Measurements from ENCODE around the gene GTF3C4.
A peak's percentile ranks its signal among the peaks of the same experiment; 100 is the strongest.

Gene GTF3C4

GRCh38 chr9:132645711-132646110 is 24.6 kb upstream of the GTF3C4 start:
- H3K4me3 ChIP-seq (ENCODE audit: low read length) = no peak overlapping the region
- no peak for DNase-seq (ENCODE audit: low read depth, low spot score)

GRCh38 chr9:132646726-132647125 is 23.5 kb upstream of the GTF3C4 start:
- no peak overlapping the region for H3K4me3 ChIP-seq (ENCODE audit: low read length)
- no peak for DNase-seq (ENCODE audit: low read depth, low spot score)

- H3K4me3 ChIP-seq (ENCODE audit: low read length) = no peak overlapping the region
- DNase-seq (ENCODE audit: low read depth, low spot score) = no peak
Measured at GRCh38 chr9:132647355-132647754, 22.9 kb upstream of the GTF3C4 start.

- H3K4me3 ChIP-seq (ENCODE audit: low read length) = no peak overlapping the region
- no peak for DNase-seq (ENCODE audit: low read depth, low spot score)
Measured at GRCh38 chr9:132647806-132648205, 22.5 kb upstream of the GTF3C4 start.

GRCh38 chr9:132648283-132648682 is 22.0 kb upstream of the GTF3C4 start:
- no peak overlapping the region for H3K4me3 ChIP-seq (ENCODE audit: low read length)
- no peak for DNase-seq (ENCODE audit: low read depth, low spot score)

- no peak for DNase-seq (ENCODE audit: low read depth, low spot score)
Measured at GRCh38 chr9:132648685-132649084, 21.6 kb upstream of the GTF3C4 start.

GRCh38 chr9:132651259-132651658 is 19.0 kb upstream of the GTF3C4 start:
- no peak overlapping the region for H3K4me3 ChIP-seq (ENCODE audit: low read length)
- DNase-seq (ENCODE audit: low read depth, low spot score) = no peak

More at GRCh38 chr9:132648685-132649084, 21.6 kb upstream of the GTF3C4 start:
- no peak overlapping the region for H3K4me3 ChIP-seq (ENCODE audit: low read length)

GRCh38 chr9:132656299-132656698 is 14.0 kb upstream of the GTF3C4 start:
- DNase-seq (ENCODE audit: low read depth, low spot score) = no peak
- H3K4me3 ChIP-seq (ENCODE audit: low read length) = no peak overlapping the region

- H3K4me3 ChIP-seq (ENCODE audit: low read length) = no peak overlapping the region
- no peak for DNase-seq (ENCODE audit: low read depth, low spot score)
Measured at GRCh38 chr9:132662152-132662945, 7.9 kb upstream of the GTF3C4 start.

- H3K4me3 ChIP-seq (ENCODE audit: low read length) = no peak overlapping the region
Measured at GRCh38 chr9:132663117-132663516, 7.1 kb upstream of the GTF3C4 start.

GRCh38 chr9:132663851-132664250 is 6.4 kb upstream of the GTF3C4 start:
- H3K4me3 ChIP-seq (ENCODE audit: low read length) = no peak overlapping the region

More at GRCh38 chr9:132663117-132663516, 7.1 kb upstream of the GTF3C4 start:
- no peak for DNase-seq (ENCODE audit: low read depth, low spot score)

GRCh38 chr9:132669319-132669697 is 956 bp upstream of the GTF3C4 start:
- no peak for DNase-seq (ENCODE audit: low read depth, low spot score)
- H3K4me3 ChIP-seq (ENCODE audit: low read length) = peak overlapping the region; percentile 97

More at GRCh38 chr9:132663851-132664250, 6.4 kb upstream of the GTF3C4 start:
- DNase-seq (ENCODE audit: low read depth, low spot score) = no peak

GRCh38 chr9:132669698-132670456 is 387 bp upstream of the GTF3C4 start, which contains the start of gene DDX31:
Gene DDX31, minus strand, starts transcription at chr9:132669983. Its CDS starts 49 bp downstream, at chr9:132669934.
- DNase-seq (ENCODE audit: low read depth, low spot score) = peak; percentile 68
- peak within 1 kb of the TSS; percentile 97 for H3K4me3 ChIP-seq (ENCODE audit: low read length)

- peak overlapping the region; percentile 97 for H3K4me3 ChIP-seq (ENCODE audit: low read length)
- DNase-seq (ENCODE audit: low read depth, low spot score) = no peak
Measured at GRCh38 chr9:132671620-132672412, 1.6 kb downstream of the GTF3C4 start.

- no peak for DNase-seq (ENCODE audit: low read depth, low spot score)
- H3K4me3 ChIP-seq (ENCODE audit: low read length) = no peak overlapping the region
Measured at GRCh38 chr9:132672413-132672690, 2.1 kb downstream of the GTF3C4 start.

- no peak overlapping the region for H3K4me3 ChIP-seq (ENCODE audit: low read length)
- DNase-seq (ENCODE audit: low read depth, low spot score) = peak; percentile 74
Measured at GRCh38 chr9:132673355-132673754, 3.1 kb downstream of the GTF3C4 start.

- no peak for DNase-seq (ENCODE audit: low read depth, low spot score)
Measured at GRCh38 chr9:132674485-132674884, 4.2 kb downstream of the GTF3C4 start.

GRCh38 chr9:132677976-132678375 is 7.7 kb downstream of the GTF3C4 start:
- H3K4me3 ChIP-seq (ENCODE audit: low read length) = no peak overlapping the region
- DNase-seq (ENCODE audit: low read depth, low spot score) = no peak

More at GRCh38 chr9:132674485-132674884, 4.2 kb downstream of the GTF3C4 start:
- H3K4me3 ChIP-seq (ENCODE audit: low read length) = no peak overlapping the region

- H3K4me3 ChIP-seq (ENCODE audit: low read length) = no peak overlapping the region
- DNase-seq (ENCODE audit: low read depth, low spot score) = no peak
Measured at GRCh38 chr9:132679946-132680625, 9.8 kb downstream of the GTF3C4 start.
